Measurements from ENCODE around the gene AMFR.

AMFR gene

DNA sequence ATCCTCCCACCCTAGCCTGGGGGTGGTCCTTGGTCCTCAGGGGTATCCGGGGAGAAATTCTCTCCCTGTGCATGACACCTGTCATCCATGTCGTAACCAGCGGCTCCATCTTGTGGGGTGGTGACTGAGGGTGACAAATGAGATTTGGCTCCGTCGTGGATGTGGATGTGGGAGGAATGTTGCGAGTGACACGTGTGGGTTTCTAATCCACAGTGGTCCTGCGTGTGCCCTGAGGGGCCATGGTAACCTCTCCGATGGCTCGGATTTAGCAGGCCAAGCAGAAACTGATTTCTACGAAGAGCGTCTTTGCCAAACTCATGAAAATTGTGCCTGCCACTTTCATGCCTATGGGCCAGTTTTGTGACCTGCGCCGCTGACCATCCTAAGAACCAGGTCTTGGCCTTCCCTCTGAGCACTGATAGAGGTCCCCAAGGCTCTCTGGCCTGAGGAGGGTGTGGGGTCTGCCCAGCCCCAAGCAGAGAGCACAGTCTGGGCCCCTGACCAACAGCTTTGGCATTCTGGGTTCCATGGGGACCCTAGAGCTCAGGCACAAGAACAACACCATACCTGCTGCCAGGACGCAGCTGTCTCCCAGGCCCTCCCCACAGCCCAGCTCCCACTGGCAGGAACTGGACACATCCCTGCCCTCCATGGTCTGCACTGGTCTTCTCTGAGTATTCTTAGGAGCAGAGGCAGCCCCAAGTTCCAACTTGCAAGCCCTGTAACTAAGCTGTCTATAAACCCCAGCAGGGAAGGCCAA lies 79.0 kb downstream of the AMFR start:
- no peak for DNase-seq

- DNase-seq = no peak
These were observed 79.8 kb downstream of the AMFR start for GRCh38 chr16:56345406-56346050.

GRCh38 chr16:56344518-56345405 lies 80.6 kb downstream of the AMFR start:
- DNase-seq = no peak

DNA sequence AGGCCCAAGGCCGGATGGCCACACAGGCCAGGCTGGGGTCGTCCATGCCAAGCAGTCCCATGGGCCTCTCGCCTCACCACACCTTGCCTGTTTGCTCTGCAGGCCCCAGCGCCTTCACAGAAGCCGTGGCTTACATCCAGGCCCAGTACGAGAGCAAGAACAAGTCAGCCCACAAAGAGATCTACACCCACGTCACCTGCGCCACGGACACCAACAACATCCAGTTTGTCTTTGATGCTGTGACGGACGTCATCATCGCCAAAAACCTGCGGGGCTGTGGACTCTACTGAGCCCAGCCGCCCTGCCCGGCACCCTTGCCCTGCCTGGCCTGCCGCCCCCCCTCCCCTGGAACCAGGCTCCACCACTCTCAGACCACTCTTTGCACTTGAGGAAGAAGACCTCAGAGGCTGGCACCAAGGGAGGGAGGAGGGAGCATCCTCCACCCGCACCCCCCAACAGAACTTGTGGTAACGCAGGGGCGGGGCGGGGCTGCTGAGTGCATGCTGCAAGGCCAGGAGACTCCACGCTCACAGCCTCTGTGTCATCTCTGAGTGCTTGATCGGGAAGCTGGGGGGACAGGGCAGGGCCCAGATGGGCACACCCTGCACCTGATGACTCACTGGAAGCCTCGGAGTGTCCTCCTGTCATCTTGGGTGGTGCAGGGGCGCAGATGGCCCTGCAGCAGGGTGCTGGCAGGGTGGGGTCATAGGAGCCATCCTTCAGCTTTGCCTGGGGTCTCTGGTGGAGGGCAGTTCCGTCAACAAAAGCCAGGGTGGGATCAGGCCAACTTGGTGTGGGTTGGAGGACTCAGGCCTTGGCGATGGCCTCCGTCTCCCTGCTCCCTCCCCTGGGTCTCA lies 81.5 kb downstream of the AMFR start:
- no peak for DNase-seq

DNA sequence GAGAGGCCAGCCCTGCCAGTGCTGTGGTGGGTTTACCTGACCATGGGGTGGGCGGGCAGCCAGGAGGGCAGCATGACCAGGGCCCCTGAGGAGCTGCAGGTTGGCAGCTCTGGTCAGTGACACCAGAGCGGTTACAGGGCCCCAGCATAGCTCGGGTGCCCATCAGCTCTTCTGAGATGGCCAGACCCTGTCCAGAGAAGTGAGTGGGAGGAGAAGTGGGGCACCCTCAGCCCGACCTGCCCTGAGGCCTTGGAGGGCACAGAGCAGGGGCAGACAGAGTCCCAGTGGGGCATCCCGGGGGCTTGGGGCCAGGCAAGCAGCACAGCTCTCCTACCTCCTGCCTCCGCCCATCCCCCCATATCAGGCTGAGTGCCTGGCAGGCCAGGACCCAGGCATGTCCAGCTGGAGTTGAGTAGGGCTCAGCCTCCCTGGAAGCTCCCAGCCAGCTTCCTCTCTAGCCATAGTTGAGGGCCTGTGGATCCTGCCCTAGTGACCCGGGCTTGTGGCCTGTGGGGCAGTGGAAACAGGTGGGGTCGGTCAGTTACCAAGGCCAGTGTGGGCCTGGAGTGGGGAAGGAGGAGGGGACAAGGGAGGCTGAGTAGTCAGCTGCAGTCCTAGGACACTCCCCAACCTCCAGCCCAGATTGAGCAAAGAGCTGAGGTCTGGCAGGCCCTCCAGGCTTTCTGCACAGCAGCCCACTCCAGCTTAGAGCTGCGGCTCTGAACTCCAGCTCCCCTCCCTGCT lies 83.5 kb downstream of the AMFR start:
- no peak for DNase-seq

- DNase-seq = no peak
These were observed 84.4 kb downstream of the AMFR start for GRCh38 chr16:56340864-56341365.

- DNase-seq = no peak
These were observed 84.9 kb downstream of the AMFR start for GRCh38 chr16:56340416-56340815.

- DNase-seq = no peak
These were observed 85.7 kb downstream of the AMFR start for GRCh38 chr16:56339431-56340195.

DNA sequence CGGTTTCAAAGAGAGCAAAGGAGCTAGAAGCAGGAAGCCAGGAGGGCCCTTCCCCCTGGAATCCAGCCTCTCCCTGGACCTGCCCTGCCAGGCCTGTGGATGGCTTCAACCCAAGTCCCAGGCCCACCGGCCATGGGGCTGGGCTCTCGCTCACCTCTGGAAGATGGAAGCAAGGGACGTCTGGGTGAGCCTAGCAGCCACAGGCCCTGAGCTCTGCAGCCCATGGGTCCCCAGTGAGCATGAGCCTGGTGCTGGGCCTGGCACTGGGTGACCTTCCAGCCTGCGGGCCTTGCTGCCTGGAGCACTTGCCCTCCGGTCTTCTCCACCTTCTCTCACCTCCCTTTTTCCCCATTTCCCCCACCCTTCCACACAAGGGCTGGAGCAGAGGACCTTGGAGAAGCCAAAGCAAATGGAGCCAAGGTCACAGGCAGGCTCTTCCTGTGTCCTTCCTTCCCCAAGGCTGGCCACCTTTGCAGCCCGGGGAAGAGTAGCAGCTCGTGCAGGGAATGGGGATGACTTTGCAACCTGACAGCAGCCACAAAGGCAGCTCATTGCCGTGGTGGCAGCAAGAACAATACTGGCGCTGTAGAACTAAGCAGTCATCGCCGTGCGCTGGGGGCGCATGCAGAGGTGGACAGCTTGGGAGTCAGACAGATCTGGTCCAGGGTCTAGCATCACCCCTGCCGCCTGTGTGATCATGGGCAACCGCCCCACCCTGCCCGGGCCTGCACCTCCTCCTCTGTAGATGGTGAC lies 86.6 kb downstream of the AMFR start:
- no peak for DNase-seq

- DNase-seq = no peak
These were observed 87.5 kb downstream of the AMFR start for GRCh38 chr16:56337858-56338325.

- DNase-seq = no peak
These were observed 88.1 kb downstream of the AMFR start for GRCh38 chr16:56337131-56337857.

DNA sequence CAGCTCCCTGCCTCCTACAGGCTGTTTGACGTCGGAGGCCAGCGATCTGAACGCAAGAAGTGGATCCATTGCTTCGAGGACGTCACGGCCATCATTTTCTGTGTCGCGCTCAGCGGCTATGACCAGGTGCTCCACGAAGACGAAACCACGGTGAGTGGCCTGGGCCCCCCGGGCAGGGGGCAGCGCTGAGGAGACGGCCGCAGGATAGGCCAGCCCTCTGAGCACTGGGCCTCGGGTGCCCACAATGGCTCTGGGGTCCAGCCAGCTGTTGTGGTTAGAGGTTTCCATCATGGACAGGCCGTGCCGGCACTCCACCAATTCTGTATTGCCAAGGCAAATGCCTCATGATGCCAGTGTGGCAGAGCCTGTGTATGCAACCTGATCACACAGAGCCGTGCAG lies 88.6 kb downstream of the AMFR start:
- no peak for DNase-seq

- DNase-seq = no peak
These were observed 89.2 kb downstream of the AMFR start for GRCh38 chr16:56336071-56336688.

DNA sequence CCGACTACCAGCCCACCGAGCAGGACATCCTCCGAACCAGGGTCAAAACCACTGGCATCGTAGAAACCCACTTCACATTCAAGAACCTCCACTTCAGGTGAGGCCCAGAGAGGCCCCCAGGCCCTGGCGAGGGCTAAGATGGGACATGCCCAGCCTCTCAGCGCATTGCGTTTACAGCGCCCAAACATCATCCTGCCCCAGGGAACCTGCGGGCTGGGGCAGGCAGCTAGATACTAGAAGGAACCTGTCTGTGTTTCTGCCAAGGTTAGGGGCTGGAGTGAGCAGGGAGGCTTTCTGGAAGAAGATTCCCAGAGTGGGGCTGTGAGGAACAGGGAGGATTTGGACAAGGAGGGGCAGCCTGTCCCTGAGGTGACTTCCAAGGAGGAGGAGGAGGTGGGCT lies 90.6 kb downstream of the AMFR start:
- DNase-seq = no peak

- no peak for DNase-seq
These were observed 92.8 kb downstream of the AMFR start for GRCh38 chr16:56332464-56333079.

DNA sequence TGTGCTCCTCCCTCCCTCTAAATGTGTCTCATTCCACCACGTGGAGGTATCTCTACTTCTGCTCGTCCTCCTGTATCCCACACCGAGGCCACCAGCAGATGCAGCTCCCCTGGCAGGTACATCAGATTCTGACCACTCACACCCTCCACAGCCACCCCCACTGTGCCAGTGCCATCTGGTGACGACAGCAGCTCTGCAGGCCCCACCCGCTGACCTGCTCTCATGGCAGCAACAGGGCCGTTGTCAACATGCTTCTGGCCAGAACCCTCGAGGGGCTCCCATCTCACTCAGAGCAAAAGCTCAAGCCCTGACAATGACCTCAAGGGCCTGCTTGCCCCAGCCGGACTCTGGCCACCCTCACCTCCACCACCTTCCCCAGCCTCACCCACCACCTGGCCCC lies 93.4 kb downstream of the AMFR start:
- no peak for DNase-seq

DNA sequence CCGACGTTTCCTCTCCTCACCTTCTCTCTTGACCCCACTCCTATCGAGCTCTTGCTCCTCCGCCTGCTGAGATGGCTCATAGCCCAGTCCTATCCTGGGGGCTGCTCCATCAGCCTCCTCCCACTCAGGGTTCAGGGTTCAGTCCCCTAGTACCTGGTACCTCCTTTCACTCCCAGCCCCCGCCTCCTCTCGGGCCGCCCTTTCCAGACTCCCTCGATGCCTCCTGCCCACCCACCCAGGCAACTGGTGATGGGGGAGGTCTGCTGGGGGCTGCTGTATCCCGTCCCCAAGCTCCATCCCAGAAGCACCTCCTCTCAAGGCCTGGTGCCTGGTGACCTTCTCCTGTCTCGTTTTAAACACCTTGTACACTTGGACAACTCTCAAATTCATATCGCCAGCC lies 93.9 kb downstream of the AMFR start:
- no peak for DNase-seq

DNA sequence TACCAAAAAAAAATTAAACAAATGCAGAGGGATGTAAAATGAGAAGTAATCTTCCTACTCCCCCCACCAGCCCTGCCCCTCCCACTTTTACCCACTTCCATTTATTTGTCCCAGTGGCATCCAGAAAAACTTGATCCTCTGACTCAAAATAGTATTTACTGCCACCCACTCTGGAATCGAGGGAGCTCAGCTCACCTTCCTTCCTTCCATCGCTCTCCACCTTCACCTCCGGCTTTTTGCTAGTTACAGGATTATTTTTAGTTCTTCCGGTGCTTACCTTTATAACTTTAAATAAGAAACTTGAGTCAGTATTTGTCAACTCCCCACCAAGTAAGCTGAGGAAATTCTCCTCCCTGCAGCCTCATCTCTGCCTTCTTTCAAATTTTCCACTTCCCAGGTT lies 94.9 kb downstream of the AMFR start:
- no peak for DNase-seq

All from CD4-positive, alpha-beta T cell treated with Interleukin-12 subunit alpha and Interleukin-12 subunit beta, for 1 hour (primary cell).